GM21529 (cell line): ENCODE data around the gene VAV2.

ENCODE experiments used
- ATAC-seq: cut with Tn5 transposase; IDR thresholded peaks from one replicate; pipeline ENCODE4 v1.9.1; 2021; ENCODE audit not compliant: unreplicated experiment

The VAV2 gene

DNA sequence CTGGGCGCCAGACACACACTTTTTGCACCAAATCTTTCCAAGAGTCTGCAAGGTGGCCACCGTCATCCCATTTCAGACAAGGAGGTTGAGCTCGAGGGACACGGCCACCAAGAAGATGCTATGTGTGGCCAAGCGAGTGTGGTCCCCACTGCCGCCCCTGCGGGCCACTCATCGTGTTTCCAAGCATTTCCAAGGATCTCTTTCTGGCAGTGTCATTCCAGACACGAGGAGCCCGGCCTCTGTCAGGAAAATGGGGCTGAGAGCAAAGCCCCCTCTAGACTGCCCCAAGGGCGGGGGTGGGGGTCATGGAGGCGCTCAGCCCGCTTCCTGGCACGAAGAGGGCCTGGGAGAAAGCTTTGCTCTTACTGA is 10.6 kb downstream of the VAV2 start:
- no peak for ATAC-seq

DNA sequence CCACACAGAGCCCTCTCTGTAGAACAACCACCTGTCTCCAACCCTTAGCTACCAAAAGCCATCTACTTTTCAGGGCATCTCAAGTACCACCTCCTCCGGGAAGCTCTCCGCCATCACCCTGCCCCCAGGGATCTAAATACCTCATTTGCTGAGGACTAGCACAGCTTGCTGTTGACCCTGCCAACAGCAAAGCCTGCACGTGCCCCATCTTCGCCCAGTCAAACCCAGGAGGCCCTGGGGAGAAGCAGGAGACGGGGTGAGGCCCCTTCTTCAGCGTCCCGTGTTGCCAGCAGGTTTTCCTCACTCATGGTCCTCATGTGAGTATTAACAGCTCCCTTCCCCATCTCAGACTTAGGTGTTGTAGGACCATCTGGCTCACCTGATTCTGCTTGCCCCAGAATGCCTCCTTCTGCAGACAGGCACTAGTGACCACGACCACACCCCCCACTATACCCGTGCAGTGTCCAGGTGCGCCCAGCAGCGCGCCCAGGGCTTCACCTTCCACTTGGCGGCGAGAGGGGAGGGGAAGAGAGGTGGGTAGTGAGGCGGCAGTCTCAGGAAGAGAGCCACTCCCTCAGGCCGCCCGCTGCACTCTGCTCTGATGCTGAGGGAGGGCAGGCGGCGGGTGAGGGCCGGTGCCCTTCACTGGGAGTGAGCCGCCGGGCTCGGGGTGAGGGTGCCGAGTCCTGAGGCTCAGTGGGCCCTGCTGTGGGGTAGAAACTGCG is 11.1 kb downstream of the VAV2 start:
- ATAC-seq, result no peak

DNA sequence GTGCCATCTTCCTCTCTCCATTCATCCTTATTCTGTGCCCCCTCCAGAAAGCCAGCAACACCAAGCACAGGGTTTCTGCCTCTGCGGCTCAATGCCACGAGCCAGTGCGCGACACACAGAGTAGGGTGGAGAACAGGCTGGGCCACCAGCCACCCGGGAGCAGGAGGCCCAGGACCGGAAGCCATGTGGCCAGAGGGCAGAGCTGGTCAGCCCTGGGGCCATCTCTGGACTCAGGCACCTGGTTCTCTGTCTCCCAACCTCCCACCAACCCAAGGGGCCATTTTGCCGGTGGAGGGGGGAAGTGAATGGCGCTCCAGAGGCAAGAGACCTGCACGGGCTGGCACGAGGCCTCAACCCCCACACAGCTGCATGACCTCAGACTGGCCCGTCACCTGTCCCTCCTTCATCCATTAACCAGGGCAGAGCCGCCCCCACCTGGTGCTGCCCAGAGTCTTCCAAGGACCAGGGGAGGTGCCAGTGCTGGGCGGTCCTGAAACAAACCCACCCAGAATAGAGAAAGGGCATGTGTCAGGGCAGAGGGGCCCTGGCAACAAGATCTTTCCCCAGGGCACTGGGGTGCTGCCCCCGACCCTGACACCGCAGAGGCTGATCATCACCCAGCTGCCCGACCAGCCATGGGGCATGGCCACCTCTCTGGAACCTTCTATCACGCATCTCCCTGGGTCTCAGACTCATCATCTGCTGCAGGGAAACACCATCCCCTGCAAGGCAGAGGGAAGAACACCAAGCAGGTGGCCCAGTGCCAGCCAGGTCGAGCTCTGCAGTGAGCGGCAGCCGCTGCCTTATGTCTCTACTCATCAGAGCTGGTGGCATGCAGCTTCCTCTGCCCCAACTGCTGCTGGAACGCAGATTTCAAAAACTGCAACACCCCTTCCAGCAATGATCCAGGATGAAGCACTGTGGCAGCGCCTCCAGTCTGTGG is 11.9 kb downstream of the VAV2 start:
- no peak for ATAC-seq

DNA sequence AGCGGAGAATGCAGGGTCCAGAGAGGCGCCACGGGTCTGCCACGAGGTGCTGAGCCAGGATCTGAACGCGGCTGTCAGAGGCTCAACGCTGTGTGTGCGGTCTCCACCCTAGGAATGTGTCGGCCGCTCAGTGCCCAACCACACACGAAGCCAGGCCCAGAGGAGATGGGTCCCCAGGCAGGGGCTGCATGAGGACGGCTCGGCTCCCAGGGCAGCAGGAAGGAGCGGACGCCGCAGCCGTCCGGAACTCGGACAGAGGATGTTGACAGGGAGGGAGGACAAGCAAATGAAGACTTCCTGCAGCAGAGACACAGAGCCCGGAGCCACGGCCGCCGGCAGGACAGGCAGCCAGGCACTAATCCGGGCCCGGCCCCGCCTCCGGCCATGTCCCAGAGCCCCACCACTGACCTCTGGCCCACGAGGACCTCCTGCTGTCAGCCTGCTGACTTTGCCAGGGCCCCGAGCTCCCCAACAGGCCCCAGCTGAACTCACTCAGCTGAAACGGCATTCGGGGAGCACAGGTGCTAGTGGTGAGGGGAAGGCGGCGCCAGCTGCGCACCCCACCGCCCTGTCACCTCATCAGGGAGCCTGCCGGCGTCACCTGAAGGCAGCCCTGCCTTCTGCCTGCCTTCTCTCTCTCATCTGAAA is 12.7 kb downstream of the VAV2 start:
- ATAC-seq, result peak; percentile 56

DNA sequence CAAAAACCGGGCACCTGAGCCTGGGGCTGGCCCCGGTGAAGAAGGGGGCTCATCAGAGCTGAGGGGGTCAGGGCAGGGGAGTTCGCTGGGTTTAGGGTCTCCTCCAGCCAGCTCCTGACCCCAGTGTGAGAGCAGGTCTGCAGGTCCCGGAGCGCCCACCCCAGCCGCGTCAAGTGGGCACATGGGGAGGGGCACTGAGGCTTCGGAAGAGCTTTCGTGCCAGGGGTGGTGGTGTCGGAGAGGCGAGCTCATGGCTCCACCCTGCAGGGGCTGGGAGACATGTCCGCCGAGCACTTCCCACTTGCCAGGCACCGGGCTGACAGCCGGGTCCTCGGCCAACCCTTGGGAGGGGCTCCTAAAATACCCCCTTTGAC is 13.2 kb downstream of the VAV2 start:
- no peak for ATAC-seq

DNA sequence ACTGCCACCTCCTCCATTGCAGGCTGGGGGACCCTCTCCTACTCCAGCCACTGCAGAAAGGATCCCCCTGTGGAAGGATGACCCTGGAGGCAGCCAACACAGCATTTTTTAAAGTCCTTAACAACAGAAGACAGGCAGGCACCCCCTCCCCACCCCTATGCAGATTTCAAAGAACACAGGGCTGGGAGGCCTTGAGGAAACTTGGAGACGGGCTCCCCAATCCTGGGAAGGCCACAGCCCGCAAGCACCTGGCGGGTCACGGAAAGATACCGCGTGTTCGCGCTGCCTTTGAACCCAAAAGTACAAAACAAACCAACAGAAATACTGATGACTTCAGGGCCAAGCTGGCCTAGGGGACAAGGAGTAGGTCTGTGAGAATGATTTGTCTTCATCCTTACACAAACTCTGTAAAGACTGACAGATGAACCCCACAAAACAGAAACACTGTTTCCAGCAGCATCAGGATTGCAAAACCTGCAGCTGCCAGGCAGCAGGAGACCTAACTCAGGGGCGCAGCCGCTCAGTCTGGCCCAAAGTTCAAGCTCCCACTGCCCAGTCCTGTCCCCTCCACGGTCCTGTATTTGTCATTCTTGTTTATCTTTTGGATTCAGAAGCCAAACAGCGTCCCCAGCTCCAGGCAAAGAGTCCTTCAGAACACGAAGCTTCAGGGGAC is 13.8 kb downstream of the VAV2 start:
- no peak for ATAC-seq

DNA sequence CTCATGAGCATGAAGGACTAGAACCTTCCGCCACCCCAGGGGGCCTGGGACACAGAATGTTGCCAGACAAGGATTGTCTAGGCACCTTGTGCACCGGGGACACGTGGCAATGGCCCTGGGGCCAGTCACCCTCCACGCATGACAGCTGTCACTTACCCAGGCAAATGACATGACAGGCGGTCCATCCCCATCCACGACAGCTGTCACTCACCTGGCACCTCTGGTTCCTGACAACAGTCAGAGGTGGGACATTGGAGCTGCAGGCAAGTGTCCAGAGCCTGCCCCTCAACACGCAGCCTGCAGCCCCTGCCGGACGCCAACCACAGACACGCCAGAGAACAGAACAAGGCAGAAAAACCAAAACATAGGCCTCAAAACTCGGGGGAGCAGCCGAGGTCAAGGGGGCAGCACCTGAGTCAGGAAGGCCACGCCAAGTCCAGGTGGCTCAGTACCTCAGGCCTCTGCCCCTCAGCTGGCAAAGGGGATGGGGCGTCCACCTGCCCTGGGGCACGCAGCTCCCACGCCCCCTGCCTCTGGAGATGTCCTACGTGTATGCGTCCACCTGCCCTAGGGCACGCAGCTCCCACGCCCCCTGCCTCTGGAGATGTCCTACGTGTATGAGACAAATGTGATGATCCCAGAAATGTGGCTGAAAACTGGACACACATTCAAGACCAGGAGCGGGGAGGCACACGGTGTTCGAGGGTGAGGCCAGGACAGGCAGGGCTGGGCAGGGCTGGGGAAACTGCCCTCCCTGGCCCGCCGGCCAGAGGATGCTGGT is 14.5 kb downstream of the VAV2 start:
- no peak for ATAC-seq

DNA sequence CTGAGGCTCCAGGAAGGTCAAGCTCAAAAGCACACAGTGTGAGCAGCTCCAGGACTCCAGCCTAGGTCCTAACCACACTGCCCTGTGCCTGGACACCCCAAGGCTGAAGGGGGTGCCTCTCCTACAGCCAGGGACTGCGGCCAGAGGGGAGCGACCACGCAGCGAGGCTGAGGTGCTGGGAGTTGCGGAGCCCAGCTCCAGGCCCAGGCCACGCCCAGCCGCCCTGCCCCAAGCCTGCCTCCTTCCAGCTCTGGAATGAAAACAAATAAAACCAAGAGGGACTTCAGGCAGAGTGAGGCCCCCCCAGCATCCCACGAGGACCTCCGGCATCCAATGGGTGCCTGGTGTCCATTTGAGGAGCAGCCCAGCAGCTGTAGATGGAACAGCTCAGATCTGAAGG is 15.2 kb downstream of the VAV2 start:
- no peak for ATAC-seq

DNA sequence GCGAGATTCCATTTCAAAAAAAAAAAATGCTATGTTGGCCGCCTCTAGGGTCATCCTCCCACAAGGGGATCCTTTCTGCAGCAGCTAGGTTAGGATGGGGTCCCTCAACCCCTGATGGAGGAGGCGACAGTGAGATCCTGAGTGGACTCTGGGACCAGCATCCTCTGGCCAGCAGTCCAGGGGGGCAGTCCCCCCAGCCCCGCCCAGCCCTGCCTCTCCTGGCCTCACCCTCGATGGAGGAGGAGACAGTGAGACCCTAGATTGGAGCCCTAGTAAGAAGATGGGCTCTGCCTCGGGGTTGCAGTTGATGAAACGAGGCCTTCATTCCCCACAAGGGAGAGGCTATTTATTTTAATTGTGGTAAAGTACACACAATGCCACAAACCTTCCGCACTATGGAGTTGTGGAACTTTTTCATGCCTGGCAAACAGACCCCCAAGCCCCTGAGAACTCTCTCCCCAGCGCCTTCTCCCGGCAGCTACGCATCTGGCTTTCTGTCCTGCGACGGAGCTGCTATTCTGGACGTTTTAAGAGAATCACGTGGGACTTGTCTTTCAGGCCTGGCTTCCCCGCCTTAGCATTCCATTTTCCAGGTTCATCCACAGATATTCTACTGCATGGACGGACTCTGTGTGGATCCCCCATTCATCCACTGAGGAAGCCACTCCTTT is 15.8 kb downstream of the VAV2 start:
- ATAC-seq, result no peak

DNA sequence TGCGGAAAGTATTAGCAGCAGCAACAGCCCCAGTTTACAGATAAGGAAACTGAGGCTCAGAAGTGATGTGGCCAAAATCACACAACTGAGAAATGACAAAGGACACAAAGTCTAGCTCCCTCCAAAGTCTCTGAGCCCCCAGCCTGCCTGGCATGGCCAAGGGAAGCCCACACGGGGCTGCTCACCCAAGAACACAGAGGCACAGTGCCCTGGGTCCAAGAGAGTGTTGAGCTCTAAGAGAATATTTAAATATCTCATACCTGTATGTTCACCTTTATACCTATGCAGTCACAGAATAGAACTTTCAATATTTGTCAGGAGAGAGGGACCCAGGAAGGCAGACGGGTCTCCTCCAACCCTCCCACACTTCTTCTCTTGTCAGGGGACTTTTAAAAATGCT is 16.6 kb downstream of the VAV2 start:
- no peak for ATAC-seq

DNA sequence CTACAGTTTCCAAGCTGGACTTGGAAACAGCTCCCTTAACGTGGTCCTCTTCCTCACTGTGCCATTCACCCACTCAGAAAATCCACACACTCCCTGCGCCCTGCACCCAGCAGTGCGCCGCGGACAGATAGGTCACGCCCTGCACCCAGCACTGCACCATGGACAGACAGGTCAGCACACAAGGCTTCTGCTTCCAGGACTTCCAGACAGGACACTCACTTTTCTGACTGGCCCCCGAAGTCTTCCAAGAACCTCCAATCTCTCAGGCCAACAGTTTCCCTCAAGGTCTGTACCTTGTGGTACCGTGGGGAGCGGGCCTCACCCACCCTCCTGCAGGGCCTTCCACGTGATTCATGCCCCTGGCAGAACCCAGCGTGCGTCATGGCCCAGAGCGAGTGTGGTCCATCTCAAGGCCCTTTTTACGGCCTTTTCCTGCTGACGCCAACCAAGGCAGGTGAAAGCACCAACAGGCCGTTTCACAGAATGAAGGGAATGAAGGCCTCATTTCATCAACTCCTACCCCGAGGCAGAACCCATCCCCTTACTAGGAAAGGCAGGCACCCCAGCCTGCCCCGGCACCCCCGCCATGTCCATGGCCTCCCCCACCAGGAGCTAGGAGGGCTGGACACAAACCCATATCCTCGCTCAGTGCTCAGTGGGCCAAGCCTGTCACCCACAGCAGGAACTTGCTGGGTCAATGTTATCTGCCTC is 17.3 kb downstream of the VAV2 start:
- ATAC-seq, result no peak

DNA sequence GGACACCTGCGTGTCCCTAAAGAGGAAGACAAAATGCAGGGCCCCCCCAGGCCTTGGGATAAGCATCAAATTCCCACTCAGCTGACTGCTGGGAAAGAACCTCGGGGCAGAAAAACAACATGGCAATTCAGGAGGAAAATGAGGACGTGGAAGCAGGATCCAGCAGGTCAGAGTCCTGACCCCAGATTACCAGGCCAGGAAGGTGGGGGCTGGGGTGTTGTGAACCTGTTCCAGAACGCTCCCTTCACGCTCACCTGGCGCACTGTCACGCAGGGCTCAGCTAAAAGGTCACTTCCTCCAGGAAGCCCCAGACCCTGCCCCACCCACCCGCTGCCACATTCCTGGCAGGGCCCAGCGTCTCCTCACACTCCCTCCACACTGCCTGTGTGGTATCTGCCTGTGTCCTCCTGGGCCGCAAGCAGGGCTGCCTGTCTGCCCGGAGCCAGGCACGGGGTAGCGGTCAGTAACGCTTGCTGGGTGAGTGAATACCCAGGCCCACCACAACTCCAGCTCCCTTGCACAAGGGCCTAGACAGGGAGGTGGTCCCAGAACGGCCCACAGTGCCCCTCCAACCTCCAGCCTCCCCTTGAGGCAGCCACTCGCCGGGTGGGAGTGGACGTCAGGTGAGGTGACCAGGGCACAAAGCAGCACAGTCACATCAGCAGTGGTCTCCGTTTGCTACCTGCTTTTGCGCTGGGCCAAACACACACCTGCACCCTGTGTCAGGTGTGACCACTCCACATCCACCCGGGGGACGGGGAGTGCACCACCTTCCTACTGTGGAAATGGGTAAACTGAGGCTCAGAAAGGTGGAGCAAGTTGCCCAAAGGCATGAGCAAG is 18.1 kb downstream of the VAV2 start:
- ATAC-seq, result no peak

DNA sequence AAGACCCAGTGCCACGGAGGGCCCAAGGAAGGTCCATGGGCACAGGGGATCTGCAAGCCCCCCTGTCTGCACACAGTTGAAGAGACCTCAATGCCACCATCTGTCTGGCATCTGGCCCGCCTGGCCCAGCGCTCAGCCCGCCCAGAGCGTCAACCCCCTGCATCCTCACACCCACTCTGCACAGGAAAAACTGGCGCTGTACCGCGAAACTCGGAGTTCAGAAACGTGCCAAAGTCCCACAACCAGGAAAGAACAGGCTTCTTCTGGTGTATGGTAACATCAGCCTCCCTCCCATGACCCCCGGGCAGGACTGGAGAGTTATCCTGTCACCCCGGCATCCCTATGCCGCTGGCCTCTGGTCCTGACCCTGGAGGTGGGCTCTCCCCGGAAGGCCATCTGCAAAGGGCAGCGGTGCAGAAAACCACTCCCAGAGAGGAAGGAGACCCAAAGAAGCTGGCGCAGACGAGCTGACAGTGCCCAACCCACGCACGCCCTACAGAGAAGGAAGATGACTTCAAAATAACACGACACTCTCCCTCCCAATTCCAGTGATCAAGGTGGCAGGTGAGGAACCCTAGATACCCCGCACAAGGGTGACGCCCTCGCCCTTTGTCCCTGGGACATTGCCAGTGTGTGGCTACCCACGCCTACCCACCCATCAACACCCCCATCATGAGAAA is 18.9 kb downstream of the VAV2 start:
- no peak for ATAC-seq

DNA sequence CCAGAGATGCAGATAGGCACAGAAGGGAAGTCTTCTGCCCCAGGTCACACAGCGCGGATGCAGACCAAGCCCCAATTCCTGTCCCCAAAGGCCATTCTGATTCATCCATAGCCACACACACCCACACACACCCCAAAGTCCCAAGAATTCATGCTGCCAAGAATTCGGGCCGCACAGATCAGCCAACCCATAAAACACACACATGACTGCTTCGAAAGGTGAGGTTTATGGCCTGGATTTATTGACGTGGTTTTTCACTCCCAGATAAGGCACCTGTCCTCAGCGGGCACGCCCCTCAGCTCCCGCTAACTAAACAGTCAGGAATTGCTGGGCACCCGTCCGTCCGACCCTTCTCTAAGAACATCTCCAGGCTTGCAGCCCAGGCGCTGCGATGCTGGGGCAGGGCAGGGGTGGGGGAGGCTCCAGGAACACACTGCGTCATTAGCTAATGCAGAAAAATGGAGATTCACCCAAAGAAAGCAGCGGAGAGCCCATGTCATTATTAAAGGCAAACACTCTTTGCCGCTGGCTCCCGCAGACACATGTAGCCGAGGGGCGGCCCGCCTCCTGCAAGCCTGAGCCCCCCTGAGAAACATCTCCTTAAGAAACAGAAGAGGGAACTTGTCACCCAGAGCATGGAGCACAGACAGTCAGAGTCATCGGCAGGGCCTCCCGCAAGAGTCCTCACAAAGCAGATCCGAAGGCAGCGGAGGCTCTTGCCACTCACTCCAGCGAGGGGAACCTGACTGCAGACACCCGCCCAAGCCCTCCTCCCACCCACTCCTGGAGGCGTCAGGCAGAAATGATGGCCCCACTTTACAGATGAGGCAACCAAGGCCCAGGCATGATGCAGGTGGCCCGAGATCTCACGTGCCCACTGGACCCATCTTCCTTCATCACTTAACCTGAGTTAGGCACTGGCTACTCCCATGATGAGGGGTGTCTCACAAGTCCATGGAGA is 19.9 kb downstream of the VAV2 start:
- ATAC-seq, result no peak

DNA sequence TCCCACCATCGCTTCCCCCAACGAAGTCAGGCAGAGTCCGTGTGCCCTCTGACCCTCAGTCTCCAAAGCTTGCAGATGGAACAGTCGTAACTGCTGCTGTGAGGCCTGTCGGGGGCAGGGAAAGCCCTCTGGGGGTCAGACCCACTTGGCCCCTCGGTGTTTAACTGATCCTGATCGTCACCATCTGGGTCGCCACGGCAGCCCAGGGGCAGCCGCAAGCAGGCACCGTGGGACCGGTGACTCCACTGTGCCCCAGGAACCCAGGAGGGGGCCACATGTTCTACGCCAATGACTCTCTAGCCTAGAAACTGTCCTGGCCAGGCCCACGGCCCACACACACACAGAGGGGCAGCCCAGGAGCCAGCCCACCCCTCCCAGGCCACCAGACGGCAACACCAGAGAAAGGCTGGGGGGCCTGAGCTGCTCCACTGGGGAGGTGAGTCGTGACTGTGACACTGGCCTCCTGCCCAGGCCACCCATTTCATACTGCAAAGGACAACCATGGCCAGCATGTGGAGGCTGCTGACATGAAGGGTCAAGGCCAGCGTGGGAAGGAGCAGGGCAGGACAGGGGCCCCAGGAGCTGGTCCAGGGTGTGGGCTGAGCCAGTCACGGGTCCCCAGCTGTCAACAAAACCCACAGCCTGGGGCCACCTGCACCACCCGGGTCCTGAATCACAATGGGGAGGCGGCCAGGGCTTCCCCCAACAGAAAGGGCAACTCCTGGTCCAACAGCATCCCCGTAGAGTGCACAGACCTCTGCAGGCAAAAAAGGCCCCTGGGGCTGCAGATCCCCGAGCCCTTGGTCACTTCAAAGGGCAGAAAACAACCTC is 20.8 kb downstream of the VAV2 start:
- no peak for ATAC-seq

DNA sequence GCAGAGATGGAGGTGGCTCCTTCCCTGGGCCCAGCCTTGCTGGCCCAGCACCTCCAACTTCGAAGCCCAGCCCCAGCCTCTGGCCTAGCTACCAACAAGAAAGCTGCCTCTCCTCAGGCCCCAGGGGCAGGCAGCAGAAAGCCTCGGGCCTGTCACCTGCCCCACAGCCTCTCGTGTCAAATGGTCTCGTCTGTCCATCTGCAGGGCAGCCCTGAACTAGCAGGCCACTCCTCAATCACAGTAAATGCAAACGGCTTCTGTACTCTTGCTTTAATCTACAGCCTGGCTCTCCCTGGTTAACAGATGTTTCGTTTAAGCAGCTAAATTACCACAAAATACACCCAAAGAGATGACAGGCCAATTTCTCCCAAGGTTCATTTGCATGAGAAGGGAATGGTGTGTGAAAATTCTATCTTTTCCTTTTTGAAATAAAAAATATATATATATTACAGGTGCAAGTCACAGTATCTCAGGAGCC is 21.5 kb downstream of the VAV2 start:
- ATAC-seq, result no peak
